HEK293 (cell line): ENCODE results near the gene GALNT9.

ENCODE experiments used
- CTCF ChIA-PET: fragments of 350-600 bp; formaldehyde crosslinking; extraction: SDS; loops from one replicate; lab custom pipeline; 2021; ENCODE audit warnings: antibody characterized with exemption; lab: Yijun Ruan, JAX
- POLR2A ChIA-PET: fragments of 300-600 bp; formaldehyde crosslinking; extraction: SDS; loops from one replicate; lab custom pipeline; 2020; ENCODE audit warnings: antibody characterized with exemption, inconsistent platforms; lab: Yijun Ruan, JAX
- H3K27ac ChIP-seq: fragments of 200-500 bp; sonication (Bioruptor generic); 2 replicates; pipeline ENCODE4 v1.5.1; 2014; ENCODE audit warnings: low read depth, low read length, control low read depth, inconsistent platforms; ENCODE audit errors: extremely low read depth
- H3K36me3 ChIP-seq, 2 experiments: fragments of 200-500 bp in 1 of 2; sonication (Bioruptor generic) in 1 of 2; 1 replicate in 1 of 2; 2 replicates in 1 of 2; pipeline ENCODE4 v1.5.1; 2014 to 2017; ENCODE audit warnings: inconsistent platforms in 2 of 2, low read length in 2 of 2; ENCODE audit not compliant: control insufficient read depth in 2 of 2, insufficient read depth in 1 of 2
- H3K4me1 ChIP-seq: fragments of 200-500 bp; sonication (Bioruptor generic); 2 replicates; pipeline ENCODE4 v1.5.1; 2014; ENCODE audit warnings: mild to moderate bottlenecking, low read length, inconsistent platforms; ENCODE audit not compliant: control insufficient read depth, insufficient read depth
- H3K4me3 ChIP-seq: 2 replicates; pipeline ENCODE4 v1.5.1; 2011; ENCODE audit warnings: low read depth, mild to moderate bottlenecking, control low read depth, low read length, moderate library complexity
- H3K9me3 ChIP-seq: fragments of 200-500 bp; sonication (Bioruptor generic); 2 replicates; pipeline ENCODE4 v1.5.1; 2014; ENCODE audit warnings: low read depth, low read length, inconsistent platforms; ENCODE audit not compliant: control insufficient read depth, insufficient read depth
- ATF2 ChIP-seq: fragments of 450-650 bp; formaldehyde crosslinking; IDR thresholded peaks from 2 replicates; pipeline ENCODE4 v1.5.1; 2016; ENCODE audit warnings: missing biosample characterization, missing genetic modification characterization, low read depth
- GLI4 ChIP-seq: fragments of 450-650 bp; formaldehyde crosslinking; IDR thresholded peaks from 2 replicates; pipeline ENCODE4 v1.5.1; 2016; ENCODE audit warnings: missing biosample characterization, missing genetic modification characterization
- GLIS1 ChIP-seq: fragments of 450-650 bp; formaldehyde crosslinking; IDR thresholded peaks from 2 replicates; pipeline ENCODE4 v1.5.1; 2016; ENCODE audit warnings: missing biosample characterization, missing genetic modification characterization
- HIC1 ChIP-seq: fragments of 450-650 bp; formaldehyde crosslinking; IDR thresholded peaks from 2 replicates; pipeline ENCODE4 v1.5.1; 2016; ENCODE audit warnings: missing biosample characterization, missing genetic modification characterization
- HOXC10 ChIP-seq: sonication (generic); formaldehyde crosslinking; IDR thresholded peaks from 2 replicates; pipeline ENCODE4 v1.8.1; 2023; ENCODE audit warnings: mild to moderate bottlenecking, missing genetic modification reagents
- KLF8 ChIP-seq: fragments of 450-650 bp; formaldehyde crosslinking; IDR thresholded peaks from 2 replicates; pipeline ENCODE4 v1.5.1; 2016; ENCODE audit warnings: missing biosample characterization, missing genetic modification characterization
- REST ChIP-seq: fragments of 450-650 bp; formaldehyde crosslinking; IDR thresholded peaks from 2 replicates; pipeline ENCODE4 v1.5.1; 2016; ENCODE audit warnings: missing biosample characterization, missing genetic modification characterization
- SP7 ChIP-seq: fragments of 450-650 bp; formaldehyde crosslinking; IDR thresholded peaks from 2 replicates; pipeline ENCODE4 v1.5.1; 2016; ENCODE audit warnings: missing biosample characterization, missing genetic modification characterization
- WT1 ChIP-seq: fragments of 450-650 bp; formaldehyde crosslinking; IDR thresholded peaks from 2 replicates; pipeline ENCODE4 v1.5.1; 2016; ENCODE audit warnings: missing biosample characterization, missing genetic modification characterization
- YY1 ChIP-seq: fragments of 450-650 bp; formaldehyde crosslinking; IDR thresholded peaks from 2 replicates; pipeline ENCODE4 v1.5.1; 2018; ENCODE audit warnings: missing biosample characterization, missing genetic modification characterization
- ZBTB17 ChIP-seq: fragments of 450-650 bp; formaldehyde crosslinking; IDR thresholded peaks from 2 replicates; pipeline ENCODE4 v1.5.1; 2016; ENCODE audit warnings: missing biosample characterization, missing genetic modification characterization
- ZIC2 ChIP-seq: fragments of 450-650 bp; formaldehyde crosslinking; IDR thresholded peaks from 2 replicates; pipeline ENCODE4 v1.5.1; 2016; ENCODE audit warnings: missing biosample characterization, missing genetic modification characterization
- ZNF140 ChIP-seq: fragments of 450-650 bp; formaldehyde crosslinking; IDR thresholded peaks from 2 replicates; pipeline ENCODE4 v1.5.1; 2016; ENCODE audit warnings: missing biosample characterization, missing genetic modification characterization
- ZNF148 ChIP-seq: fragments of 450-650 bp; formaldehyde crosslinking; IDR thresholded peaks from 2 replicates; pipeline ENCODE4 v1.5.0; 2017; ENCODE audit warnings: missing biosample characterization, missing genetic modification characterization, borderline replicate concordance
- ZNF169 ChIP-seq: fragments of 450-650 bp; formaldehyde crosslinking; IDR thresholded peaks from 2 replicates; pipeline ENCODE4 v1.5.1; 2016; ENCODE audit warnings: missing biosample characterization, missing genetic modification characterization
- ZNF24 ChIP-seq: fragments of 450-650 bp; formaldehyde crosslinking; IDR thresholded peaks from 2 replicates; pipeline ENCODE4 v1.5.1; 2016; ENCODE audit warnings: missing biosample characterization, missing genetic modification characterization
- ZNF266 ChIP-seq: fragments of 450-650 bp; formaldehyde crosslinking; IDR thresholded peaks from 2 replicates; pipeline ENCODE4 v1.5.1; 2016; ENCODE audit warnings: missing biosample characterization, missing genetic modification characterization, low read depth
- ZNF302 ChIP-seq: fragments of 450-650 bp; formaldehyde crosslinking; IDR thresholded peaks from 2 replicates; pipeline ENCODE4 v1.5.1; 2016; ENCODE audit warnings: missing biosample characterization, missing genetic modification characterization, low read depth
- ZNF488 ChIP-seq: fragments of 450-650 bp; formaldehyde crosslinking; IDR thresholded peaks from 2 replicates; pipeline ENCODE4 v1.5.1; 2016; ENCODE audit warnings: missing biosample characterization, missing genetic modification characterization
- ZNF544 ChIP-seq: fragments of 450-650 bp; formaldehyde crosslinking; IDR thresholded peaks from 2 replicates; pipeline ENCODE4 v1.5.0; 2017; ENCODE audit warnings: missing biosample characterization, missing genetic modification characterization
- ZNF585B ChIP-seq: fragments of 450-650 bp; formaldehyde crosslinking; IDR thresholded peaks from 2 replicates; pipeline ENCODE4 v1.5.1; 2016; ENCODE audit warnings: missing biosample characterization, missing genetic modification characterization
- ZNF621 ChIP-seq: fragments of 450-650 bp; formaldehyde crosslinking; IDR thresholded peaks from 2 replicates; pipeline ENCODE4 v1.5.1; 2017; ENCODE audit warnings: missing biosample characterization, missing genetic modification characterization
- ZNF626 ChIP-seq: fragments of 450-650 bp; sonication (Bioruptor Pico); formaldehyde crosslinking; IDR thresholded peaks from 2 replicates; pipeline ENCODE4 v1.5.1; 2018; ENCODE audit warnings: missing biosample characterization, missing genetic modification characterization, inconsistent platforms
- ZNF670 ChIP-seq: fragments of 450-650 bp; formaldehyde crosslinking; IDR thresholded peaks from 2 replicates; pipeline ENCODE4 v1.5.1; 2016; ENCODE audit warnings: missing biosample characterization, missing genetic modification characterization, low read depth
- TF ChIP-seq, protein P1 (sequence below): fragments of 450-650 bp; formaldehyde crosslinking; IDR thresholded peaks from 2 replicates; pipeline ENCODE4 v1.5.1; 2016; ENCODE audit warnings: missing biosample characterization, missing genetic modification characterization

Gene GALNT9

DNA sequence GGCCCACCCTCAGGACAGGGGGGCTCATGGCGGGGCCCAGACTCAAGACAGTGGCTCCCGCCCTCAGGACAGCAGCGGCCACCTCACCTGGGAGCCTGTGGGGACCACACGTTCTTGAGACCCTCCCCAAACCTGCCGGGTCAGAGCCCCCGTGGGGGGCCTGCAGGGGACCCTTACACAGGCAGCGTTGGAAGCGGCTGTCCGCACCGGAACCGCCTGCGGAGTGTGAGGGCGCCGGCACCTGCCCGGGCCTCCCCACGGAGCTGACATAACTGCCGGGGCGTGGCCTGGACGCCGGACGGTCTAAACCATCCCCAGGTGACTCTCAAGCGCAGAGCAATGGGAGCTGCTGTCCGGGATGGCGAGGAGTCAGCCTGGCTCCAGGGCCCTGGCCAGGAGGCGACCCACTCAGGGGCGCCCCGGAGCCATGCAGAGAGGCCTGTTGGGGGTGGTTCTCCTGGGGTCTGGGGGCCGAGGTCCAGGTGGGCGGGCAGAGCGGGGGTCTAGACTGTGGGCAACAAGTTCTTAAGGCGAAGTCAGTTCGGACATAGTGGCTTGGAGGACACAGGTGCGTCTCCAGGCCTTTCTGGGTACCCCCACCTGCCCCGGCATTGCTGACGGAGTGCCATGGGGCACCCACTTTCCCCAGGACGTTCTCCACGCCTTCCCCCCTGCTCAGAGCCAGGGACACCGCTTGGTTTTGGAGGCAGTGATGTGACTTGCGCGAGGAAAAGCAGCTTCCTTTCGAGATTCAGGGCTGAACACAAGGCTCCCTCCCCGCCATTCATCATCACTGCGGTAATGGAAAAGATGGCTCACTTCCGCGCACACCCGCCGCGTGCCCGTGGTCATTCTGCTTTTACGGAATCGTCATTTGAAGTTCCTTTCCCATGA, 23.2 kb downstream of the GALNT9 start:
- Histone ChIP-seq H3K36me3 (no peaks in the 10 kb centered on the region), H3K27ac (no peak overlapping the region), H3K4me1 (no peaks in the 10 kb centered on the region), H3K4me3 (no peak overlapping the region), H3K9me3 (no peaks in the 10 kb centered on the region)
- CTCF ChIA-PET = no interaction called here
- POLR2A ChIA-PET = no interaction called here
- TF ChIP-seq GLIS1 (no peak), ZNF169 (no peak), ZNF148 (no peak), ZNF670 (no peak), YY1 (no peak), ZNF140 (no peak), ZNF626 (tag by site-specific recombination) (no peak), ZNF544 (tag by site-specific recombination) (no peak), ZNF621 (no peak), ZNF24 (tag by site-specific recombination) (no peak), WT1 (tag by site-specific recombination) (no peak), ZNF302 (tag by site-specific recombination) (no peak), ZBTB17 (tag by site-specific recombination) (no peak), ZIC2 (no peak), ZNF266 (tag by site-specific recombination) (no peak), HOXC10 (CRISPR knock-in tag) (no peak), ZNF585B (tag by site-specific recombination) (no peak), ZNF488 (no peak)
- TF ChIP-seq, protein P1, sequence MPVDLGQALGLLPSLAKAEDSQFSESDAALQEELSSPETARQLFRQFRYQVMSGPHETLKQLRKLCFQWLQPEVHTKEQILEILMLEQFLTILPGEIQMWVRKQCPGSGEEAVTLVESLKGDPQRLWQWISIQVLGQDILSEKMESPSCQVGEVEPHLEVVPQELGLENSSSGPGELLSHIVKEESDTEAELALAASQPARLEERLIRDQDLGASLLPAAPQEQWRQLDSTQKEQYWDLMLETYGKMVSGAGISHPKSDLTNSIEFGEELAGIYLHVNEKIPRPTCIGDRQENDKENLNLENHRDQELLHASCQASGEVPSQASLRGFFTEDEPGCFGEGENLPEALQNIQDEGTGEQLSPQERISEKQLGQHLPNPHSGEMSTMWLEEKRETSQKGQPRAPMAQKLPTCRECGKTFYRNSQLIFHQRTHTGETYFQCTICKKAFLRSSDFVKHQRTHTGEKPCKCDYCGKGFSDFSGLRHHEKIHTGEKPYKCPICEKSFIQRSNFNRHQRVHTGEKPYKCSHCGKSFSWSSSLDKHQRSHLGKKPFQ (tag by site-specific recombination) = no peak

GRCh38 chr12:132305560-132305966, 23.8 kb downstream of the GALNT9 start:
- CTCF ChIA-PET = no interaction called here
- no peak overlapping the region for H3K27ac ChIP-seq
- TF ChIP-seq SP7 (tag by site-specific recombination) (no peak), GLI4 (tag by site-specific recombination) (no peak), REST (tag by site-specific recombination) (no peak), ATF2 (tag by site-specific recombination) (no peak), HIC1 (tag by site-specific recombination) (peak; percentile 47; the same call in 1 of the 2 replicates), KLF8 (tag by site-specific recombination) (peak; percentile 82; the same call in 1 of the 2 replicates)

More at GRCh38 chr12:132305560-132305966, 23.8 kb downstream of the GALNT9 start:
- Histone ChIP-seq H3K4me3 (no peak overlapping the region), H3K9me3 (no peaks in the 10 kb centered on the region), H3K36me3 (no peaks in the 10 kb centered on the region), H3K4me1 (no peaks in the 10 kb centered on the region)
- POLR2A ChIA-PET = no interaction called here
